ENCODE data around the gene HES7.
"Not testable (repeated sequence)": the region's sequence is repeated elsewhere in the genome, so short reads cannot be mapped to it uniquely, and the experiment has no call there.

Gene HES7

GRCh38 chr17:8095361-8095760 lies 28.5 kb downstream of the HES7 start:
- DNase-seq = no peak

DNA sequence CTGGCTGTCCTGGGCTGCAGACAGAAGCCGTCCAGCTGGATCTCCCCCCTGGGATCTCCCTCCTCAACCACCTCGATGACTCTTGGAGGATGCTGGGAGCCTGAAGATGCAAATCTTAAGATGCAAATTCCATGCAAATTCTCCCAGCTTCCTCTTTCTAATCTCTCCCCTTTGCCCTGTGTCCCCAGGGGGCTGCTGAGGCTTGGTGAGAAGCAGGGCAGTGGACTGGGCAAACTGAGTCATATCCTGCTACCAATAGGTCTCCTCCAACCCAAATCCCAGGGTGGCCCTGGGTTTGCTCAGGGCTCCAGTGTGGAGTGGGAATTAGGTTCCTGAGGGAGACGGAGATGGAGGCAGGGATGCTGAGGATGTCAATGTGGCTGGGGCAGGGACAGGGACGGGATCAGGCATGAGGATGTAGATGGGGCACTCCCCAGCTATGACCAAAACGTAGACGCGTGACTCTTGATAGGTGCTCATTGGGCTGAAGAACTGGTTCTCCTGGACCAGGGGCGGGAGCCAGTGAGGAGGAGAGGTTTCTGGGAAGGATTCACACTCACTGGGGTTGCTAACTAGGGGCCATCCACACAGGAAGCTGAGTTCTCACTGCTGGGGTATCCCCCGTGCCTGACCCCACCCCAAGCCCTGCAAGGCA lies 32.7 kb downstream of the HES7 start:
- no peak for DNase-seq

DNA sequence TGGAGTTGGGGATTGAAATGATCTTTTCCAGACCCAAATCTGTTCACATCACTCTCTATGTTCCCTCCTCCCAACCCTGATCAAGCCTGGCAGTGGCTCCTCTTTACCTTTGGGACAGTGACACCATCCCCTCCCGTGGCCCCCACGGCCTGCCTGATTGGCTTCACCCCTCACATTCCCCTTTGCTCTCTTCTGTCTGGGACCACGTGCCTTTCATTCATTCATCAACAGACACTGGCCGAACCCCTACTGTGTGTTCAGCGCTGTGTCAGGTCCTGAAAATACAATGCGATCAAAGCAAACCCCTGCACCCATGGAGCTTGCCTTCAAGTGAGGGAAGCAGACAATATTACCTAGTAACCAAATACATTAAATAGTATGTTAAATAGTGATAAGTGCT lies 34.2 kb downstream of the HES7 start:
- no peak for DNase-seq

DNA sequence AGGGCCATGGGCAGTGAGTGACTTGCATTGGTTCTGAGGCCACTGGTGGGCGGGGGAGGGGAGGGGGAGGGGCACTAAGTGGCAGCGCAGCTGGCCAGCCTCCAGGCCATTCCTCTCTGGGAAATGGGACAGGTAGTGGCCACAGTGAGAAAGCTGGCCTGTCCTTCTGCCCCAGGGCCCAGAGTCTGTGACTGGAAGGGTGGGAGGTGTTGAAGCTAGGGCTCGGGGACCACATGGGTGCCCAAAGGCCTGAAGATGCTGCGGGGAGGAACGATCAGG lies 36.0 kb downstream of the HES7 start:
- DNase-seq = no peak

GRCh38 chr17:8087075-8087951 lies 36.6 kb downstream of the HES7 start, which contains the start of gene ALOX12B:
Gene ALOX12B, minus strand, starts transcription at chr17:8087716. Its CDS starts 274 bp downstream, at chr17:8087442.
- DNase-seq = no peak

DNA sequence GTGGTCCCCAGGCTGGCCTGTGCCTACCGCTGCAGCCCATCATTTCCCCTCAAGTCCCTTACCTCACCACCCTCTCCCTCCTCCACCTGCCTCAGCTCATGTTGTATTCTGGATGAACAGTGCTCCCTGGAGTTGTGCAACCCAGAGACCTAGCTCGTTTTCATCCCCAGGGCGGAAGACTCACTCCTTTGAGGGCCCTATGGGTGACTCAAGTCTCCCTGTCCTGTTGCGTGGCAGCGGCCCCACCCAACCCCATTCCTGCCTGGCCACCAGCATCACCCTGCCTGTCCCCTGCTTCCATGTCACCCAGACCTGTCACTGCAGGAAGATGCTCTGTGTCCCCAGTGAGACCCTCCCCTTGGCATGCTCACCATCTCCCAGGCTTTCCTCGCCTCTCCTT lies 39.7 kb downstream of the HES7 start:
- no peak for DNase-seq

DNA sequence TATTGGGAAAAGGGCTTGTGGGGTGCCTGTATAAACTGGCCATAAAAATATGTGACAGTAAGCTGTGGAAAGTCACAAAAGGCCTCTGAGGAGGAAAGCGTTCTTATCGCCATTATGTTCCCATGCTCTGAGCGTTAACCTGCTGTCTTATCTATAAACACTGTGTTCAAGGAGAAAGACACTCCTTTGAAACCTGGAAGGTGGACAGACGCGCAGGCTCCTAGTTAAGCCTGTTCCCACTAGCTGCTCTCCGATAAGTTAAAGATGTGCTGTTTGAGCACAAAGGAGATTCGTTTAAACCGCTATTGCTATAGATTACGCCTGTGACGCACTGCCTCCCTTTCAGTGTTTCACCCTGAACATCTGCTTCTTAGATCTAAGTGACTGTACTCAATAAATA lies 41.6 kb downstream of the HES7 start:
- DNase-seq = no peak

- DNase-seq = no peak
These were observed 42.0 kb downstream of the HES7 start for GRCh38 chr17:8081876-8082275.

DNA sequence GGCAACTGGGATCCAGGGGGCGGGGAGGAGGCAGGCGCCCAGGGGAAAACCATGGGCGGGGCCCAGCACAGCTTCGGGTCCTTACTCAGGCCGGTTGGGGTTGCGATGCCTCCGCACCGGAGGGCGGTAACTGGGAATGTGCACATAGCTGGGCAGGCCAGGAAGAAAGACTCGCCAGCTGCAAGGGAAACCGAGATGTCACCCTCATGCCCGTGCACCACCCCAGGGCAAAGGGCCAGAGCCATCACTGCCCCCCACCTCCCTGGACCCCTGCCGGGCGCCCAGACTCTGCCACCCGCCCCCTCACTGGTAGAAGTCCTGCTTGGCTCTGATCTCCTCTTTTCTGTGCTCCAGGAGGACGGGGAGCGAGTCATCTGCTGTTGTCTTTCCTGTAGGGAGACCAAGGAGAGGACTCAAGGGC lies 43.1 kb downstream of the HES7 start:
- DNase-seq = no peak

GRCh38 chr17:8080208-8080798 lies 43.6 kb downstream of the HES7 start:
- no peak for DNase-seq

DNA sequence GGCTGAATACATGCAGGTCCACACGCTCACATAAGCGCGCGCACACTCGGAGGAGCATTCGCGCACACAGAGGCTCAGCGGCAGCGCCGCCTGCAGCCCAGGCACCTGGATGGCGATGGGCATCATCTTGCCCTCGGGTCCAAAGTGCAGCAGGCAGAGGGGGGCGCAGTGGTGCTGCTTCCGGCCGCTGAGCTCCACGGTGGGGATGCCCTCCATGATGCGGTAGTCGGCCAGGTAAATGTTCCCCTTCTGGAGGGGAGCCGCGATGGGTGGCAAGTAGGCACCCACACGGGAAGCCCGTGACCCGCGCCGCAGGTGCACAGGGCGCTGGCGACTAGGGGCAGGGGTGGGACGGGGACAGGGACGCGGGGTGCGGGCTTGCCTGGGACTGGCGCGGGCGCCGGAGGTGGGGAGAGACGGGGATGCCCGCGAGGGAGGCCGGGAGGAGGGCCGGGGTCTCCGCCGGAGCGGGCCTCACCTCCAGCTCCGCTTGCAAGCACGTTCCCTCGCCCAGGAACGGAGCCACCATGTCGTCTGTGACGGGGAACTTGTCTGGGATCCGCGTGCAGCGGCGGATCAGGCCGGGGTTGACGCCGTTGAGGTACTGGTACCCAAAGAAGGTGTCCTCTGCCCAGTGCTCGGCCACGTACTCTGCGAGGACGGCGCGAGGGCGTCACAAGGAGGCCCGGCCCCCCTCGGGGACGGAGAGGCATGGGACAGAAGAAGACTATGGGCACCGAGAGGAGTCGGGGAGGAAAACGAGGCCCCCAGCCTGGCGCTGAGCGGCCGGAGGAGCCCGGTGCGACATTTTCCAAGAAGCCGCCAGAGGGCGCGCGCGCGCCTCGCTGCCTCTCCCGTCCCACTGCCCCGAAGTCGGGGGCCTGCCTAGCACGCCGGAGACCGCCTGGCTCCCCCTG lies 44.4 kb downstream of the HES7 start:
- DNase-seq = no peak

GRCh38 chr17:8077939-8078338 lies 46.0 kb downstream of the HES7 start:
- DNase-seq = not testable (repeated sequence)

GRCh38 chr17:8076502-8077266 lies 47.2 kb downstream of the HES7 start:
- no peak for DNase-seq

GRCh38 chr17:8075574-8076342 lies 48.1 kb downstream of the HES7 start:
- no peak for DNase-seq

DNA sequence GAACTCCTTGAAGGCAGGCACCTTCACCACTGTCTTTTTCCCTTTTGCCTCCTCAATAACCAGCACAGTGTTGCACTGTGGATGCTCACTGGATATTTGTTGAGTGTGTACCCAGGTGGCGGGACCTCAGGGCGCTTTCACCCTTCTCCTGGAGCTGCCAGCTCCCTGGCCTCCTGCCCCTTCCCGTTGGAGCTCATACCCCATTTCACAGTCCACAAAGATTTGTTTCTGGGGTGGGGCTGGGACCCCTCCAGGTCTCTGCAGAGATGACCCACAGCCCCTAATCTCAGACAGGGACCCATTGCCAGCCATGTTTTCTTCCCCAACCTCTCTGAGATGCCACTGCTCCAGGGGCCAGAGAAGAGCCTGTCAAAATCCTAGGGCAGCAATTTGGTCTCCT lies 48.8 kb downstream of the HES7 start:
- DNase-seq = no peak

DNA sequence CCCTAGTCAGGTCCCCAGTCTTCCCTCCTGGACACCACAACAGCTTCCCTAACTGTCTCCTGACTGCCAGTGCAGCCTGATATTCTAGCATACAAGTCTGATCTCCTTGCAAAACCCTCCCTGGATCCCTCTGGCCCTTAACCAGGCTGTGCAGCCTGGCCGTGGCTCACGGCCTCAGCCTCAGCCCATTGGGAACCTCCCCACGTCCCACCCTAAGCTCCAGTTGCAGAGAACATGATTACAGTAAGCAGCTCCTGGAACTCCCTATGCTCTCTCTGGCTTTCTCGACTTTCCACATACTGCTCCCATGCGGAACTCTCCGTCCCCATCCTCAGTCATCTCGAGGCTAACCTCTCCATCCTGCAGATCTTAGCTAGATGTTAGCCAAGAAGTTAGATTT lies 49.4 kb downstream of the HES7 start:
- no peak for DNase-seq

DNA sequence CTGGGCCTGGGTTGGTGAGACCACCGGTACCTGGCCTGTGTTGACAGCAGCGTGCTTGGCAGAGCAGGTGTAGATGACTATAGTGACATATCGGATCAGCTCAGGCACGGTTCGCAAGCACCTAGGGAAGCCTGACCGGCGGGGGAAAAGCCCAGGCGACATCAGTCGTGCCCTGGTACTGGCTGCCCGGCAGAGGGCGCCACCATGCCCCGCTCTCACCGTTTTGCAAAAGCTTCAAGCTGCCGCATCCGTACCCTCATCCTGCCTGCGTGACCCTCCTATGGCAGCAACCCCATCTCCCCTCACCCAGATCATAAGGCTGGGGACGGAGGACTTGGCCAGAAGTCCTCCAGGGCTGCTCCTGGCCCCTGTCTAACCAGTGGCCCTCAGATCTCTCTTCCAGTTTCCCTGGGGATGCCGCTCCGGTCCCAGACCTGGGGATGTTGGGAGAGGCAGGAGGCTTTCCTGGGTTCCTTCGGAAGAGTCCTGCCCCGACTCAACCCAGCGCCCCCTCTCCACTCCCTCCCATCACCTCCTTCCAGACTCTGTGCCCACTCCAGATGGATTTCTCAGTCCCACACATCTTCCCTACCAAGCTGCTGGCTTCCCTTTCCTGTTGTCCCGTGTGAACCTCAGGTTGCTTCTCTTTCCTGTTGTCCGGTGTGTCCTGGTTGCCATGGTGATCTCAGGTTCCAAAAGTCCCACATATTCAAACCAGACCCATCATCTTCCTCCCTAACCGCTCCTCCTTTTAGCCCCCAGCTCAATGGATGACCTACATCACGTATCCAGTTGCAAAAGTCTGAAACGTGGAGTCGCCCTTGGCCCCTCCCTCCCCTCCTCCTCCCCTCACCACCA lies 50.0 kb downstream of the HES7 start:
- no peak for DNase-seq

GRCh38 chr17:8072729-8073461 lies 51.0 kb downstream of the HES7 start:
- no peak for DNase-seq

GRCh38 chr17:8072341-8072728 lies 51.6 kb downstream of the HES7 start:
- DNase-seq = no peak

- DNase-seq = no peak
These were observed 52.4 kb downstream of the HES7 start for GRCh38 chr17:8071496-8071895.

All from GOT3 (cell line).